DOHH2 (cell line): ENCODE measurements around the gene SMARCA2.

Experiments used
- H3F3A ChIP-seq: fragments of 200-600 bp; sonication (generic), shearing (Covaris generic); 2 replicates; pipeline ENCODE4 v1.6.0; 2016; ENCODE audit warnings: antibody characterized with exemption, mild to moderate bottlenecking; ENCODE audit not compliant: control insufficient read depth, insufficient read depth
- H3K27ac ChIP-seq: fragments of 200-600 bp; sonication (generic); 2 replicates; pipeline ENCODE4 v1.5.1; 2014; ENCODE audit warnings: low read depth, mild to moderate bottlenecking, low read length, moderate library complexity
- H3K27me3 ChIP-seq: fragments of 200-600 bp; sonication (generic); 2 replicates; pipeline ENCODE4 v1.6.1; 2014; ENCODE audit warnings: mild to moderate bottlenecking, low read length, mixed read lengths; ENCODE audit not compliant: control insufficient read depth
- H3K36me3 ChIP-seq: fragments of 200-600 bp; sonication (generic); 2 replicates; pipeline ENCODE4 v1.6.1; 2014; ENCODE audit warnings: mild to moderate bottlenecking, low read length, moderate library complexity, mixed read lengths; ENCODE audit not compliant: control insufficient read depth
- H3K4me1 ChIP-seq: fragments of 200-600 bp; sonication (generic); 2 replicates; pipeline ENCODE4 v1.6.1; 2014; ENCODE audit warnings: mild to moderate bottlenecking, low read length, mixed read lengths; ENCODE audit not compliant: control insufficient read depth
- H3K4me2 ChIP-seq: fragments of 200-600 bp; sonication (generic); 2 replicates; pipeline ENCODE4 v1.6.0; 2014; ENCODE audit warnings: mild to moderate bottlenecking, low read length, moderate library complexity
- H3K4me3 ChIP-seq: fragments of 200-600 bp; sonication (generic); 2 replicates; pipeline ENCODE4 v1.5.1; 2014; ENCODE audit warnings: mild to moderate bottlenecking, low read length, mixed read lengths
- H3K79me2 ChIP-seq: fragments of 200-600 bp; sonication (generic); 2 replicates; pipeline ENCODE4 v1.6.1; 2014; ENCODE audit warnings: mild to moderate bottlenecking, low read length, mixed read lengths; ENCODE audit not compliant: control insufficient read depth
- H3K9me2 ChIP-seq: fragments of 200-600 bp; sonication (generic); replicated peaks from 2 replicates; pipeline ENCODE4 v1.6.1; 2014; ENCODE audit warnings: mild to moderate bottlenecking, low read length, mixed read lengths; ENCODE audit not compliant: control insufficient read depth
- H3K9me3 ChIP-seq: fragments of 200-600 bp; sonication (generic); 2 replicates; pipeline ENCODE4 v1.6.1; 2014; ENCODE audit warnings: antibody characterized with exemption, low read length, mixed read lengths; ENCODE audit not compliant: control insufficient read depth, insufficient read depth
- H4K20me1 ChIP-seq: fragments of 200-600 bp; sonication (generic); 2 replicates; pipeline ENCODE4 v1.6.0; 2014; ENCODE audit warnings: low read depth, mild to moderate bottlenecking, antibody characterized with exemption, low read length, moderate library complexity; ENCODE audit not compliant: control insufficient read depth, insufficient read depth
- EZH2phosphoT487 ChIP-seq: fragments of 200-600 bp; sonication (generic); IDR thresholded peaks from 2 replicates; pipeline ENCODE4 v1.6.1; 2017; ENCODE audit warnings: borderline replicate concordance, mild to moderate bottlenecking, antibody characterized with exemption, low read length, moderate library complexity, mixed read lengths
- TF ChIP-seq, protein P1 (sequence below): fragments of 200-600 bp; sonication (generic); IDR thresholded peaks from one replicate; pipeline ENCODE4 v1.5.1; 2014; ENCODE audit warnings: antibody characterized with exemption, mild to moderate bottlenecking, low read depth, low read length; ENCODE audit not compliant: poor library complexity, severe bottlenecking

The SMARCA2 gene

DNA sequence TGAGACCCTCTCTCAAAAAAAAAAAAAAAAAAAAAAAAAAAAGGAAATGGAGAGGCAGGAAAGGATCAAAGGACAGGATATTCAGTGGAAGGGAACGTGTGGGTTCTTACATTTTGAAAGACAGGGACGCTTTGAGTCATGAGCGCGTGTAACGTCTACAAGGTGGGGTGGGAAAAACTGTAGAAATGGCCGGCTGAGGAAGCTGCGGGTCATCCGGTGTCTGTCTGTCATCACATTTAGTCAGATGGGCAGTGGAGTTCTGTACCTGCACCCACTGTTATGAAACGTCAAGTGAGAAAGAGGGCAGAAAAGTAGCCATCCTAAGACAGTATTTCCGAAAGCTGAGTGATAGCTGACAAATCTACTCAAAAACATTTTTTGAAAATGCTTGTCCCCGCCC, 159.8 kb downstream of the SMARCA2 start:
- Histone ChIP-seq H3F3A (no peaks in the 10 kb centered on the region), H3K79me2 (no peaks in the 10 kb centered on the region), H3K4me1 (no peaks in the 10 kb centered on the region), H3K4me3 (no peak overlapping the region), H3K36me3 (peaks cover 29% of the 10 kb centered on the region), H3K27ac (no peak overlapping the region), H3K4me2 (no peak overlapping the region), H3K27me3 (no peaks in the 10 kb centered on the region), H4K20me1 (no peaks in the 10 kb centered on the region), H3K9me2 (no peaks in the 10 kb centered on the region), H3K9me3 (no peaks in the 10 kb centered on the region)
- TF ChIP-seq EZH2phosphoT487: no peak
- TF ChIP-seq, protein P1, sequence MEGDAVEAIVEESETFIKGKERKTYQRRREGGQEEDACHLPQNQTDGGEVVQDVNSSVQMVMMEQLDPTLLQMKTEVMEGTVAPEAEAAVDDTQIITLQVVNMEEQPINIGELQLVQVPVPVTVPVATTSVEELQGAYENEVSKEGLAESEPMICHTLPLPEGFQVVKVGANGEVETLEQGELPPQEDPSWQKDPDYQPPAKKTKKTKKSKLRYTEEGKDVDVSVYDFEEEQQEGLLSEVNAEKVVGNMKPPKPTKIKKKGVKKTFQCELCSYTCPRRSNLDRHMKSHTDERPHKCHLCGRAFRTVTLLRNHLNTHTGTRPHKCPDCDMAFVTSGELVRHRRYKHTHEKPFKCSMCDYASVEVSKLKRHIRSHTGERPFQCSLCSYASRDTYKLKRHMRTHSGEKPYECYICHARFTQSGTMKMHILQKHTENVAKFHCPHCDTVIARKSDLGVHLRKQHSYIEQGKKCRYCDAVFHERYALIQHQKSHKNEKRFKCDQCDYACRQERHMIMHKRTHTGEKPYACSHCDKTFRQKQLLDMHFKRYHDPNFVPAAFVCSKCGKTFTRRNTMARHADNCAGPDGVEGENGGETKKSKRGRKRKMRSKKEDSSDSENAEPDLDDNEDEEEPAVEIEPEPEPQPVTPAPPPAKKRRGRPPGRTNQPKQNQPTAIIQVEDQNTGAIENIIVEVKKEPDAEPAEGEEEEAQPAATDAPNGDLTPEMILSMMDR: no peak

DNA sequence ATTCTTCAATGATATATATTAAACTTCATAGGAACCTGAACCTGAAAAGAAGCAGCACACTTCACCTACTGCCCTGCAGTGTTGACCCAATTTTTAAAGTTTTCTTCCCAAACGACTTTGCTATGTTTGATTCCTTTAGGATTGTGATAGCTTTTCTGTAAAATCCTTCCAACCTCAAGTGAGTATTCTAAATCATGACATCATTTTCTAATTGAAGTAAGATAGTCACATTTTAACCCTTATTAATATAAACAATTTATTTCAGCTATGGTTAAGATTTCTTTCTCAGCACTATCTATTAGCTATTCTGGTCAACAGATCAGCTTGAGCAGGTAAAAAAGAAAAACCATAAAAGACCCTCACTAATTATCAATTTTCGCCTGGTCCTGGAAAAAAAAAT, 162.0 kb downstream of the SMARCA2 start:
- H3F3A ChIP-seq: no peaks in the 10 kb centered on the region
- no peak for TF ChIP-seq EZH2phosphoT487
- TF ChIP-seq, protein P1: no peak
- H4K20me1 ChIP-seq: peaks cover 5% of the 10 kb centered on the region; the same call in 1 of the 2 replicates
- H3K4me2 ChIP-seq: no peak overlapping the region
- peaks cover 19% of the 10 kb centered on the region for H3K36me3 ChIP-seq
- H3K27me3 ChIP-seq: no peaks in the 10 kb centered on the region
- H3K9me3 ChIP-seq: no peaks in the 10 kb centered on the region
- H3K79me2 ChIP-seq: no peaks in the 10 kb centered on the region
- H3K9me2 ChIP-seq: no peaks in the 10 kb centered on the region
- H3K4me1 ChIP-seq: no peaks in the 10 kb centered on the region
- H3K27ac ChIP-seq: no peak overlapping the region
- H3K4me3 ChIP-seq: no peak overlapping the region

- no peaks in the 10 kb centered on the region for H3K79me2 ChIP-seq
- H3K4me1 ChIP-seq: no peaks in the 10 kb centered on the region
- no peak overlapping the region for H3K4me3 ChIP-seq
- no peaks in the 10 kb centered on the region for H3K9me3 ChIP-seq
- no peak overlapping the region for H3K27ac ChIP-seq
- H3K27me3 ChIP-seq: no peaks in the 10 kb centered on the region
- no peak for TF ChIP-seq EZH2phosphoT487
- TF ChIP-seq, protein P1: no peak
- H3K9me2 ChIP-seq: no peaks in the 10 kb centered on the region
- peaks cover 5% of the 10 kb centered on the region; the same call in 1 of the 2 replicates for H4K20me1 ChIP-seq
- H3K36me3 ChIP-seq: peaks cover 16% of the 10 kb centered on the region
- no peaks in the 10 kb centered on the region for H3F3A ChIP-seq
- no peak overlapping the region for H3K4me2 ChIP-seq
Observed at GRCh38 chr9:2178034-2178734, 163.0 kb downstream of the SMARCA2 start.
